ENCODE results near the gene SUN5. TPM values are rescaled to one million over a fixed set of nuclear protein-coding genes. Genes with fewer than 3 reads are reported as not detected.

The SUN5 gene
- total RNA-seq, 2 donors from 2014 or later, result not detected

DNA sequence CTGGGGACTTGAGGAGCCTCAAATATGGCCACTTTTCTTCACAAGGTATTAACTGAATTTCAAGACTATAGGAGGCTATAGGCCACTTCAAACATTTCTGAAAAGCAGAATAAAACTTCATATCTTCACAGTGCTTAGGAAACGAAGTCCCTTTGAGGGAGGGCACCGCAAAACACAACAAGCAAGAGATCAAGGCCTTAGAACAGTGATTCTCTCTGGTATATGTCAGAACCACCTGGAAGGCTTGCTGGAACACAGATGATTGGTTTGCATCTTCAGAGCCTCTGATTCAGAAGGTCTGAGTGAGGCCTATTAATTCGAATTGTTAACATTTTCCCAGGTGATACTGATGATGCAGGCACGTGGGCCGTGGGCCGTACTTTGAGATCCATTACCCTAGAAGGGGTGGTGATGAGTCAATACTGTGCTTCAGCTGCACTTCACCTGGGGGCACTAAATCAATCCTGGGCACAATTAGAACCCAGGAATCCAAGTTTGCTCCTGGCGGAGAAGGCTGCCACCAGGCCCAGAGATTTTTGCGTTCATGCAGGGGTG, 10.7 kb downstream of the SUN5 start:
- no peak for DNase-seq
- Histone ChIP-seq H3K27ac (ENCODE audit: low read depth, low read length) (no peak overlapping the region), H3K27me3 (ENCODE audit: control insufficient read depth, insufficient read depth, low read length, poor library complexity, severe bottlenecking) (no peaks in the 10 kb centered on the region), H3K9ac (ENCODE audit: extremely low read depth, low read length, poor library complexity, severe bottlenecking) (no peak overlapping the region), H3K4me1 (ENCODE audit: control insufficient read depth, insufficient read depth, low read length) (no peaks in the 10 kb centered on the region), H3K36me3 (ENCODE audit: control insufficient read depth, insufficient read depth, low read length) (no peaks in the 10 kb centered on the region), H3K4me3 (ENCODE audit: low read length) (no peak overlapping the region), H3K9me3 (ENCODE audit: control insufficient read depth, low read length) (peaks cover 9% of the 10 kb centered on the region)
- no peaks in the 10 kb centered on the region for H3K36me3 Mint-ChIP-seq (ENCODE audit: low read depth)
- no peak overlapping the region for H3K4me3 Mint-ChIP-seq
- H3K4me1 Mint-ChIP-seq, result no peaks in the 10 kb centered on the region
- 91 to 95% methylated on average over 7 to 8 of the region's 8 CpGs for WGBS, 2 experiments (ENCODE audit: insufficient coverage in 1 of 2, insufficient read length in 1 of 2)
- H3K27me3 Mint-ChIP-seq (ENCODE audit: insufficient read depth), result no peaks in the 10 kb centered on the region
- H3K27ac Mint-ChIP-seq, result no peak overlapping the region
- H3K9me3 Mint-ChIP-seq, result peaks cover 11% of the 10 kb centered on the region
- TF ChIP-seq, protein P1, sequence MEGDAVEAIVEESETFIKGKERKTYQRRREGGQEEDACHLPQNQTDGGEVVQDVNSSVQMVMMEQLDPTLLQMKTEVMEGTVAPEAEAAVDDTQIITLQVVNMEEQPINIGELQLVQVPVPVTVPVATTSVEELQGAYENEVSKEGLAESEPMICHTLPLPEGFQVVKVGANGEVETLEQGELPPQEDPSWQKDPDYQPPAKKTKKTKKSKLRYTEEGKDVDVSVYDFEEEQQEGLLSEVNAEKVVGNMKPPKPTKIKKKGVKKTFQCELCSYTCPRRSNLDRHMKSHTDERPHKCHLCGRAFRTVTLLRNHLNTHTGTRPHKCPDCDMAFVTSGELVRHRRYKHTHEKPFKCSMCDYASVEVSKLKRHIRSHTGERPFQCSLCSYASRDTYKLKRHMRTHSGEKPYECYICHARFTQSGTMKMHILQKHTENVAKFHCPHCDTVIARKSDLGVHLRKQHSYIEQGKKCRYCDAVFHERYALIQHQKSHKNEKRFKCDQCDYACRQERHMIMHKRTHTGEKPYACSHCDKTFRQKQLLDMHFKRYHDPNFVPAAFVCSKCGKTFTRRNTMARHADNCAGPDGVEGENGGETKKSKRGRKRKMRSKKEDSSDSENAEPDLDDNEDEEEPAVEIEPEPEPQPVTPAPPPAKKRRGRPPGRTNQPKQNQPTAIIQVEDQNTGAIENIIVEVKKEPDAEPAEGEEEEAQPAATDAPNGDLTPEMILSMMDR (conservative IDR thresholded peaks at IDR 0.05), result peak; percentile 11

DNA sequence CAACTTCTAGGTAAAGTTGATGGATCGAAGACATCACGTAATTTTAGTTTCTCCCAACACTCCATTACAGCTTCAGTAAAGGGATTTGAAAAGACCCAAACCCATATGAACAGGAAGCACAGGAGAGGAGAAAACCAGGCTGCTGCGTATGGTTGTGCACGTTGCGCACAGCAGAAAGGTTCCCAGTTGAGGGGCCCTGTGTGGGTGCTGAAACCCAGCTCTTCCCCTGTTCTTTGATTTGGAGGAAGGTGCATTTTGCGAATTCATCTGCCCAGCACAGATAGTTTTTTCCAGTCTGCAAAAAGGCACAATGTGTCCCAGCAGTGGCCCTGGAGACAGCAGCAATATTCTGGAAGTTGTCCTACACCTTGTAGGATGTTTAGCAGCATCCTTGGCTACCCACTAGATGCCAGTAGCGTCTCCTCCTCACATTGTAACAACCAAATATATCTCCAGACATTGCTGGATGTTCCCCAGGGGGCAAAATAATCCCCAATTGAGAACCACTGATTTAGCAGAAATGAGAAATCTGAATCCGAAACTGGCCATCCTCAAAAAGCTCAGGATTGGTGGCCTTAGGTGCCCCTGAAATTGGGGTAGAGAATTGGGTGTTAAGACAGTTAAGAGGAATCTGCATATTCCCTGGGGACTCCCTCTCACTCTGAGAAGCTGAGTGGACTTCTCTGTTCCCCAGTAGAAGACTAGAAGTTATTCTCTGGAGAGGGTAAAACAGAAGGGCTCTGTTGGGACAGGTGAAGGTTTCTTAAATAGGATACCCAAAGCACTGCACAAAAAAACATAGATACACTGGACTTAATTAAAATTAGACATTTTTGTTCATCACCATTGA, 12.2 kb downstream of the SUN5 start:
- Histone ChIP-seq H3K9me3 (ENCODE audit: control insufficient read depth, low read length) (peaks cover 9% of the 10 kb centered on the region), H3K36me3 (ENCODE audit: control insufficient read depth, insufficient read depth, low read length) (no peaks in the 10 kb centered on the region), H3K4me3 (ENCODE audit: low read length) (no peak overlapping the region), H3K9ac (ENCODE audit: extremely low read depth, low read length, poor library complexity, severe bottlenecking) (no peak overlapping the region), H3K27me3 (ENCODE audit: control insufficient read depth, insufficient read depth, low read length, poor library complexity, severe bottlenecking) (no peaks in the 10 kb centered on the region), H3K4me1 (ENCODE audit: control insufficient read depth, insufficient read depth, low read length) (no peaks in the 10 kb centered on the region), H3K27ac (ENCODE audit: low read depth, low read length) (no peak overlapping the region)
- Mint-ChIP-seq H3K36me3 (ENCODE audit: low read depth) (no peaks in the 10 kb centered on the region), H3K4me1 (no peaks in the 10 kb centered on the region), H3K4me3 (no peak overlapping the region), H3K9me3 (peaks cover 11% of the 10 kb centered on the region), H3K27ac (no peak overlapping the region), H3K27me3 (ENCODE audit: insufficient read depth) (no peaks in the 10 kb centered on the region)
- TF ChIP-seq, protein P1 (conservative IDR thresholded peaks at IDR 0.05), result peak; percentile 47
- 81 to 86% methylated on average over 4 to 8 of the region's 8 CpGs for WGBS, 2 experiments (ENCODE audit: insufficient coverage in 1 of 2, insufficient read length in 1 of 2)
- DNase-seq, result no peak

GRCh38 chr20:32991383-32991782, 12.8 kb downstream of the SUN5 start:
- H3K36me3 Mint-ChIP-seq (ENCODE audit: low read depth), result no peaks in the 10 kb centered on the region
- no peaks in the 10 kb centered on the region for H3K27me3 ChIP-seq (ENCODE audit: control insufficient read depth, insufficient read depth, low read length, poor library complexity, severe bottlenecking)
- H3K9ac ChIP-seq (ENCODE audit: extremely low read depth, low read length, poor library complexity, severe bottlenecking), result no peak overlapping the region
- no peak overlapping the region for H3K4me3 ChIP-seq (ENCODE audit: low read length)
- H3K36me3 ChIP-seq (ENCODE audit: control insufficient read depth, insufficient read depth, low read length), result no peaks in the 10 kb centered on the region
- peaks cover 9% of the 10 kb centered on the region for H3K9me3 ChIP-seq (ENCODE audit: control insufficient read depth, low read length)
- H3K9me3 Mint-ChIP-seq, result peaks cover 11% of the 10 kb centered on the region
- WGBS, 2 experiments (ENCODE audit: insufficient coverage in 1 of 2, insufficient read length in 1 of 2), result 88 to 90% methylated on average over 1 to 3 of the region's 3 CpGs
- TF ChIP-seq, protein P1 (conservative IDR thresholded peaks at IDR 0.05), result no peak
- H3K27ac Mint-ChIP-seq, result no peak overlapping the region
- DNase-seq, result no peak
- no peaks in the 10 kb centered on the region for H3K4me1 ChIP-seq (ENCODE audit: control insufficient read depth, insufficient read depth, low read length)
- no peaks in the 10 kb centered on the region for H3K27me3 Mint-ChIP-seq (ENCODE audit: insufficient read depth)
- no peaks in the 10 kb centered on the region for H3K4me1 Mint-ChIP-seq
- no peak overlapping the region for H3K27ac ChIP-seq (ENCODE audit: low read depth, low read length)
- H3K4me3 Mint-ChIP-seq, result no peak overlapping the region
